Choroid plexus epithelial cell (primary cell): ENCODE results near the gene CDH13.

Experiments
- DNase-seq: peaks from one replicate; pipeline ENCODE4 v3.0.0-alpha.2; 2010; ENCODE audit warnings: low read depth
- H3K4me3 ChIP-seq: 2 replicates; pipeline ENCODE4 v1.5.1; 2011; ENCODE audit warnings: low read depth, mild to moderate bottlenecking, control low read depth, low read length, moderate library complexity
- CTCF ChIP-seq: conservative IDR thresholded peaks from 2 replicates; pipeline ENCODE4 v1.5.1; 2011; ENCODE audit warnings: low read depth, mild to moderate bottlenecking, control low read depth, inconsistent platforms, low read length, moderate library complexity

Gene CDH13

GRCh38 chr16:83027973-83028372, 401.2 kb downstream of the CDH13 start:
- H3K4me3 ChIP-seq: no peak overlapping the region
- no peak for TF ChIP-seq CTCF
- DNase-seq: no peak

DNA sequence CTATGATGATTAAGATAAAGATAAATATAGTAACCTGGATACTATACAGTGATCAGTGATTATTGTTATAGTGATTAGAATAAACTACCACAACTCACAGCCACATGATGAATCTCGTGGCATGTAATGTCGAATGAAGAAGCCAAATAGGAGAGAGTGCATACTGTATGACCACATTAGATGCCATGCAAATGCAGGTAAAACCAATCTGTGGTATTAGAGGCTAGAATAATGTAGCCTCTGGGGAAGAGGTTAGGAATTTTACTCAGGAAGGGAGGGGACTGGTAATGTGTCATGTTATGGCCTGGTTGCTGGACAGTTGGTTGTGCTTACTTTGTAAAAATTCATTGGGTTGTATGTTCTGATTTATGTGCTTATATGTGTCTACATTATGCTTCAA, 402.7 kb downstream of the CDH13 start:
- DNase-seq: no peak
- no peak for TF ChIP-seq CTCF
- no peak overlapping the region for H3K4me3 ChIP-seq

GRCh38 chr16:83031524-83031923, 404.8 kb downstream of the CDH13 start:
- DNase-seq: peak; percentile 6
- no peak for TF ChIP-seq CTCF
- H3K4me3 ChIP-seq: no peak overlapping the region

GRCh38 chr16:83037102-83037501, 410.3 kb downstream of the CDH13 start:
- no peak for TF ChIP-seq CTCF
- no peak for DNase-seq
- H3K4me3 ChIP-seq: no peak overlapping the region

GRCh38 chr16:83037884-83038283, 411.1 kb downstream of the CDH13 start:
- no peak for TF ChIP-seq CTCF
- H3K4me3 ChIP-seq: no peak overlapping the region
- no peak for DNase-seq

DNA sequence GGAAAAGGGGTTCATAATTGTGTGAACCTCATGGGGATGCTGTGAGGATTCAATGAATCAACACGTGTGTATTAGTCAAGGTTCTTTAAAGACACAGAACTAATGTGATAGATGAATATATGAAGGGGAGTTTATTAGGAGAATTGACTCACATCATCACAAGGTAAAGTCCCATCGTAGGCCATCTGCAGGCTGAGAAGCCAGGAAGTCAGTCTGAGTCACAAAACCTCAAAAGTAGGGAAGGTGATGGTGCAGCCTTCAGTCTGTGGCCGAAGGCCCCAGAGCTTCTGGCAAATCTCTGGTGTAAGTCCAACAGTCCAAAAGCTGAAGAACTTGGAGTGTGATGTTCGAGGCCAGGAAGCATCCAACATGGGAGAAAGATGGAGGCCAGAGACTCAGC, 413.4 kb downstream of the CDH13 start:
- TF ChIP-seq CTCF: no peak
- no peak overlapping the region for H3K4me3 ChIP-seq
- DNase-seq: peak; percentile 41

DNA sequence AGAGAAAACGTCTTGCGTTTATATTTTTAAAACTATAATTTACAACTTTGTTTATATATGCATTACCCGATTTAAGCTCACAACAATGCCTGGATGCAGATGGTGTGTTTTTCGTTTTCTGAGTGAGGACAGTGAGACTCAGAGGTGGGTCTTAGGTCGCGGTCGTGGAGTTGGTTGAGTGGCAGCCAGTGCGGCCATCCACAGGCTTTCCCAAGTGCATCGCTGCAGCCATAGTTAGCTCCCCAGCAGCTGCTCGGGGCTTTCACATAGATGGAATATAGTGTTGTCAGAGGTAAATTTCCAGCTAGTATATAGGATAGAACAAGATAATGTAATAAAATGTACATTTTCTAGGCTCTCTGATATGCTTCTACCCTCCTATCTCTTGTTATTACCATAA, 417.8 kb downstream of the CDH13 start:
- no peak for TF ChIP-seq CTCF
- H3K4me3 ChIP-seq: no peak overlapping the region
- DNase-seq: no peak
